ENCODE measurements around the gene TMEM150A. TPM values are rescaled to one million over a fixed set of nuclear protein-coding genes. Genes with fewer than 3 reads are reported as not detected.
"Not testable (repeated sequence)": the region's sequence is repeated elsewhere in the genome, so short reads cannot be mapped to it uniquely, and the experiment has no call there.

TMEM150A gene
- polyA plus RNA-seq, 1 donor = 40.9 TPM

- not testable (repeated sequence) for H3K27me3 ChIP-seq (ENCODE audit: control insufficient read depth, insufficient read depth, low read length); H3K4me3 ChIP-seq (ENCODE audit: low read length); DNase-seq; H3K27ac ChIP-seq (ENCODE audit: low read length); H3K9me3 ChIP-seq (ENCODE audit: control insufficient read depth, low read depth, low read length)
- peaks cover 18% of the 10 kb centered on the region for H3K4me1 ChIP-seq (ENCODE audit: control insufficient read depth, insufficient read depth, low read length)
- WGBS (ENCODE audit: insufficient coverage, low lambda C conversion rate) = no CpG with 5 or more reads among the region's 7 CpGs
- H3K36me3 ChIP-seq (ENCODE audit: control insufficient read depth, insufficient read depth, low read length) = peaks cover 11% of the 10 kb centered on the region
Observed at GRCh38 chr2:85614757-85615156, 12.3 kb upstream of the TMEM150A start.

- Histone ChIP-seq H3K36me3 (ENCODE audit: control insufficient read depth, insufficient read depth, low read length) (peaks cover 11% of the 10 kb centered on the region), H3K4me1 (ENCODE audit: control insufficient read depth, insufficient read depth, low read length) (peaks cover 18% of the 10 kb centered on the region), H3K4me3 (ENCODE audit: low read length) (no peak overlapping the region), H3K27ac (ENCODE audit: low read length) (no peak overlapping the region), H3K9me3 (ENCODE audit: control insufficient read depth, low read depth, low read length) (peaks cover 8% of the 10 kb centered on the region), H3K27me3 (ENCODE audit: control insufficient read depth, insufficient read depth, low read length) (no peaks in the 10 kb centered on the region)
- 100% methylated on average over 1 of the region's 10 CpGs for WGBS (ENCODE audit: insufficient coverage, low lambda C conversion rate)
- DNase-seq = no peak
Observed at GRCh38 chr2:85613717-85614515, 11.4 kb upstream of the TMEM150A start.

GRCh38 chr2:85611705-85612587, 9.4 kb upstream of the TMEM150A start, which contains the start of gene C2orf68:
TSS of gene C2orf68 (minus strand) at chr2:85612066. CDS start at chr2:85611984, 82 bp downstream.
- Histone ChIP-seq H3K4me3 (ENCODE audit: low read length) (peak within 1 kb of the TSS; percentile 74), H3K9me3 (ENCODE audit: control insufficient read depth, low read depth, low read length) (peaks cover 8% of the 10 kb centered on the region), H3K27me3 (ENCODE audit: control insufficient read depth, insufficient read depth, low read length) (no peaks in the 10 kb centered on the region), H3K4me1 (ENCODE audit: control insufficient read depth, insufficient read depth, low read length) (peaks cover 12% of the 10 kb centered on the region), H3K36me3 (ENCODE audit: control insufficient read depth, insufficient read depth, low read length) (peaks cover 30% of the 10 kb centered on the region), H3K27ac (ENCODE audit: low read length) (peak within 1 kb of the TSS; percentile 90)
- peak; percentile 85 to 94 for DNase-seq
- no CpG with 5 or more reads among the region's 73 CpGs for WGBS (ENCODE audit: insufficient coverage, low lambda C conversion rate)

- Histone ChIP-seq H3K9me3 (ENCODE audit: control insufficient read depth, low read depth, low read length) (peaks cover 6% of the 10 kb centered on the region), H3K4me3 (ENCODE audit: low read length) (peak overlapping the region; percentile 74), H3K27ac (ENCODE audit: low read length) (peak overlapping the region; percentile 90), H3K4me1 (ENCODE audit: control insufficient read depth, insufficient read depth, low read length) (peaks cover 12% of the 10 kb centered on the region), H3K36me3 (ENCODE audit: control insufficient read depth, insufficient read depth, low read length) (peaks cover 32% of the 10 kb centered on the region), H3K27me3 (ENCODE audit: control insufficient read depth, insufficient read depth, low read length) (no peaks in the 10 kb centered on the region)
- 60% methylated on average over 1 of the region's 24 CpGs for WGBS (ENCODE audit: insufficient coverage, low lambda C conversion rate)
- no peak for DNase-seq
Observed at GRCh38 chr2:85611217-85611704, 8.8 kb upstream of the TMEM150A start.

- H3K9me3 ChIP-seq (ENCODE audit: control insufficient read depth, low read depth, low read length) = peaks cover 2% of the 10 kb centered on the region
- H3K27ac ChIP-seq (ENCODE audit: low read length) = no peak overlapping the region
- H3K4me3 ChIP-seq (ENCODE audit: low read length) = no peak overlapping the region
- H3K36me3 ChIP-seq (ENCODE audit: control insufficient read depth, insufficient read depth, low read length) = peaks cover 34% of the 10 kb centered on the region
- no CpG with 5 or more reads among the region's 9 CpGs for WGBS (ENCODE audit: insufficient coverage, low lambda C conversion rate)
- H3K27me3 ChIP-seq (ENCODE audit: control insufficient read depth, insufficient read depth, low read length) = no peaks in the 10 kb centered on the region
- DNase-seq = no peak
- H3K4me1 ChIP-seq (ENCODE audit: control insufficient read depth, insufficient read depth, low read length) = peaks cover 15% of the 10 kb centered on the region
Observed at GRCh38 chr2:85607268-85608215, 5.0 kb upstream of the TMEM150A start.

- no peak for DNase-seq
- H3K27me3 ChIP-seq (ENCODE audit: control insufficient read depth, insufficient read depth, low read length) = no peaks in the 10 kb centered on the region
- peak overlapping the region; percentile 40 for H3K27ac ChIP-seq (ENCODE audit: low read length)
- H3K4me3 ChIP-seq (ENCODE audit: low read length) = no peak overlapping the region
- WGBS (ENCODE audit: insufficient coverage, low lambda C conversion rate) = 90% methylated on average over 2 of the region's 7 CpGs
- H3K9me3 ChIP-seq (ENCODE audit: control insufficient read depth, low read depth, low read length) = no peaks in the 10 kb centered on the region
- H3K36me3 ChIP-seq (ENCODE audit: control insufficient read depth, insufficient read depth, low read length) = peaks cover 36% of the 10 kb centered on the region
- peaks cover 22% of the 10 kb centered on the region for H3K4me1 ChIP-seq (ENCODE audit: control insufficient read depth, insufficient read depth, low read length)
Observed at GRCh38 chr2:85606116-85606455, 3.6 kb upstream of the TMEM150A start.

GRCh38 chr2:85605406-85606115, 3.1 kb upstream of the TMEM150A start:
- peak in 1 of 2 donors; percentile 27 for DNase-seq
- Histone ChIP-seq H3K9me3 (ENCODE audit: control insufficient read depth, low read depth, low read length) (no peaks in the 10 kb centered on the region), H3K36me3 (ENCODE audit: control insufficient read depth, insufficient read depth, low read length) (peaks cover 41% of the 10 kb centered on the region), H3K27me3 (ENCODE audit: control insufficient read depth, insufficient read depth, low read length) (no peaks in the 10 kb centered on the region), H3K4me1 (ENCODE audit: control insufficient read depth, insufficient read depth, low read length) (peaks cover 20% of the 10 kb centered on the region), H3K4me3 (ENCODE audit: low read length) (no peak overlapping the region), H3K27ac (ENCODE audit: low read length) (no peak overlapping the region)
- no CpG with 5 or more reads among the region's 4 CpGs for WGBS (ENCODE audit: insufficient coverage, low lambda C conversion rate)

GRCh38 chr2:85604568-85605339, 2.3 kb upstream of the TMEM150A start:
- no peaks in the 10 kb centered on the region for H3K27me3 ChIP-seq (ENCODE audit: control insufficient read depth, insufficient read depth, low read length)
- peaks cover 45% of the 10 kb centered on the region for H3K36me3 ChIP-seq (ENCODE audit: control insufficient read depth, insufficient read depth, low read length)
- 80% methylated on average over 1 of the region's 6 CpGs for WGBS (ENCODE audit: insufficient coverage, low lambda C conversion rate)
- DNase-seq = peak in 1 of 2 donors; percentile 2
- H3K9me3 ChIP-seq (ENCODE audit: control insufficient read depth, low read depth, low read length) = no peaks in the 10 kb centered on the region
- no peak overlapping the region for H3K4me3 ChIP-seq (ENCODE audit: low read length)
- H3K27ac ChIP-seq (ENCODE audit: low read length) = no peak overlapping the region
- peaks cover 14% of the 10 kb centered on the region for H3K4me1 ChIP-seq (ENCODE audit: control insufficient read depth, insufficient read depth, low read length)

- H3K9me3 ChIP-seq (ENCODE audit: control insufficient read depth, low read depth, low read length); DNase-seq; H3K27ac ChIP-seq (ENCODE audit: low read length); H3K27me3 ChIP-seq (ENCODE audit: control insufficient read depth, insufficient read depth, low read length); H3K4me3 ChIP-seq (ENCODE audit: low read length): not testable (repeated sequence)
- WGBS (ENCODE audit: insufficient coverage, low lambda C conversion rate) = no CpG with 5 or more reads among the region's 3 CpGs
- Histone ChIP-seq H3K4me1 (ENCODE audit: control insufficient read depth, insufficient read depth, low read length) (peaks cover 14% of the 10 kb centered on the region), H3K36me3 (ENCODE audit: control insufficient read depth, insufficient read depth, low read length) (peaks cover 46% of the 10 kb centered on the region)
Observed at GRCh38 chr2:85604133-85604444, 1.6 kb upstream of the TMEM150A start.
